ENCODE data around the gene ZNF467.

ZNF467 gene

DNA sequence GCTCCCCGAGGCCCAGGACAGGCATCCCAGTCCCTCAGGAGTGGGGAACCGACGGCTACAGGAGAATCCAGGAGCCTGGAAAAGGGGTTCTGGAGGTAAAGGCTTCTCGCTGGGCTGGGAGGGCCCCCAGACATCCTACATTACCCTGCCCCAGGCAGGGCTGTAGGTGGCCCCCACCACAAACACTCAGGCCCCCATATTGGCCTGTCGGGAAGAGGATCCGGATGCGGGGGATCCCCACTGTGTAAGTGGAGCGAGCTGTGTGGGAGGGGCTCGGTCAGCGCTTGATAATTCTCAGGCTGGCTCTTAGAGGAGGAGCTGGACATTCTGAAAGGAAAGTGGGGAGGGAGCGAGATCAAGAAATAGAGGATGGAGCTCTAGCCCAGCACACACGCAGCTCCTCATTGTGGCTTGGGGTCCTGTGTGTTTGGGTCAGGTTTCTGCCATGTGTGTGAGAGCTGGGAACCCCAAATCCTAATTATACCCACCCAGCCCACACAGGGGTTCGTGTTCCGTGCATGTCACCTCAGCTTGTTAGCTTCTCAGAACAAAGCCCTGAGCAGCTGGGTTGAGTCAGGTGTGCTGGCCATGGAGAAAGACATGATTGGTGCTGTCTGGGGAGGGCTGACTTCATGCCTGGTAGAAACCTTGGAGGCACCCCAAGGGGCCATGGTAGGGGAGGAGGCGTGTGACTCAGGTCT is 49.4 kb downstream of the ZNF467 start:
- TF ChIP-seq, protein P1, sequence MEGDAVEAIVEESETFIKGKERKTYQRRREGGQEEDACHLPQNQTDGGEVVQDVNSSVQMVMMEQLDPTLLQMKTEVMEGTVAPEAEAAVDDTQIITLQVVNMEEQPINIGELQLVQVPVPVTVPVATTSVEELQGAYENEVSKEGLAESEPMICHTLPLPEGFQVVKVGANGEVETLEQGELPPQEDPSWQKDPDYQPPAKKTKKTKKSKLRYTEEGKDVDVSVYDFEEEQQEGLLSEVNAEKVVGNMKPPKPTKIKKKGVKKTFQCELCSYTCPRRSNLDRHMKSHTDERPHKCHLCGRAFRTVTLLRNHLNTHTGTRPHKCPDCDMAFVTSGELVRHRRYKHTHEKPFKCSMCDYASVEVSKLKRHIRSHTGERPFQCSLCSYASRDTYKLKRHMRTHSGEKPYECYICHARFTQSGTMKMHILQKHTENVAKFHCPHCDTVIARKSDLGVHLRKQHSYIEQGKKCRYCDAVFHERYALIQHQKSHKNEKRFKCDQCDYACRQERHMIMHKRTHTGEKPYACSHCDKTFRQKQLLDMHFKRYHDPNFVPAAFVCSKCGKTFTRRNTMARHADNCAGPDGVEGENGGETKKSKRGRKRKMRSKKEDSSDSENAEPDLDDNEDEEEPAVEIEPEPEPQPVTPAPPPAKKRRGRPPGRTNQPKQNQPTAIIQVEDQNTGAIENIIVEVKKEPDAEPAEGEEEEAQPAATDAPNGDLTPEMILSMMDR (IDR thresholded peaks at IDR 0.05; ENCODE audit: low read depth, low read length): no peak
- no peak for TF ChIP-seq MYC (IDR thresholded peaks at IDR 0.05; ENCODE audit: low read depth, low read length)
- no peak for TF ChIP-seq POLR2A (IDR thresholded peaks at IDR 0.05; ENCODE audit: extremely low read depth, insufficient read length)
- TF ChIP-seq, protein P2, sequence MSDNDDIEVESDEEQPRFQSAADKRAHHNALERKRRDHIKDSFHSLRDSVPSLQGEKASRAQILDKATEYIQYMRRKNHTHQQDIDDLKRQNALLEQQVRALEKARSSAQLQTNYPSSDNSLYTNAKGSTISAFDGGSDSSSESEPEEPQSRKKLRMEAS (IDR thresholded peaks at IDR 0.05; ENCODE audit: low read depth, low read length): no peak
- no peak overlapping the region for H3K4me3 ChIP-seq (ENCODE audit: low read depth, low read length)
- no peak for DNase-seq (ENCODE audit: low read depth)

DNA sequence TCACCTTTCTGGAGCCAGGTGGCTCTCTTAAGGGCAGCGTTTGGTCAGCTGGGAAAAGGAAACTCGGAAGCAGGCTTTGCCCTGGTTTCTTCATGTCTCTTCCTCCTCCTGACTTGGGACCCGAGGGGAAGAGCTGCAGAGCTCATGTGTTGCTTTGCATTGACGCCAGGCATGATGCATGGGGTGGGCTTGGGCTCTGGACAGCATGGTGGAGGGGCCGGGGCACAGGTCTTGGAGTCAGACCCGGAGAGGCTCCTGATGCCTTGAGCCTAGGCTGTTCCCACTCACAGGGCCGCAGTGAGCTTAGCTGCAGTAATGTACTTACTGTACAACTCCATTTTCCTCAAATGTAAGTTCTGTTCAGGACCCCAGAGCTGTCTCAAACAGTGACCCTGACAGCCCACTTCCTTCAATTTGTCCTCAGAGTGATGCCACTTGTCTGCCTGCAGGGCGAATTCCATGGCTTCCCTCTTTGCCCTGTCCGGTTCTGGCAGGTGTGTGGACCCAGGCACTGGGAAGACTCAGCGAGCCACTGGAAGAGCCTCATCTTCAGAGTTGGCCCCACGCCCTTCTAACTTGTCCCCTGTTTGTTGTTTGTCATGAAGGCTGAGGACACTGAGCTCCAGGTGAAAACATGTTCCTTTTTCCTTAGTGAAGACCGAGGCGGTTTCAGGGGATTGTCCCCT is 50.2 kb downstream of the ZNF467 start:
- no peak for TF ChIP-seq MYC (IDR thresholded peaks at IDR 0.05; ENCODE audit: low read depth, low read length)
- no peak for TF ChIP-seq POLR2A (IDR thresholded peaks at IDR 0.05; ENCODE audit: extremely low read depth, insufficient read length)
- TF ChIP-seq, protein P2 (IDR thresholded peaks at IDR 0.05; ENCODE audit: low read depth, low read length): no peak
- TF ChIP-seq, protein P1 (IDR thresholded peaks at IDR 0.05; ENCODE audit: low read depth, low read length): no peak
- no peak for DNase-seq (ENCODE audit: low read depth)
- no peak overlapping the region for H3K4me3 ChIP-seq (ENCODE audit: low read depth, low read length)

DNA sequence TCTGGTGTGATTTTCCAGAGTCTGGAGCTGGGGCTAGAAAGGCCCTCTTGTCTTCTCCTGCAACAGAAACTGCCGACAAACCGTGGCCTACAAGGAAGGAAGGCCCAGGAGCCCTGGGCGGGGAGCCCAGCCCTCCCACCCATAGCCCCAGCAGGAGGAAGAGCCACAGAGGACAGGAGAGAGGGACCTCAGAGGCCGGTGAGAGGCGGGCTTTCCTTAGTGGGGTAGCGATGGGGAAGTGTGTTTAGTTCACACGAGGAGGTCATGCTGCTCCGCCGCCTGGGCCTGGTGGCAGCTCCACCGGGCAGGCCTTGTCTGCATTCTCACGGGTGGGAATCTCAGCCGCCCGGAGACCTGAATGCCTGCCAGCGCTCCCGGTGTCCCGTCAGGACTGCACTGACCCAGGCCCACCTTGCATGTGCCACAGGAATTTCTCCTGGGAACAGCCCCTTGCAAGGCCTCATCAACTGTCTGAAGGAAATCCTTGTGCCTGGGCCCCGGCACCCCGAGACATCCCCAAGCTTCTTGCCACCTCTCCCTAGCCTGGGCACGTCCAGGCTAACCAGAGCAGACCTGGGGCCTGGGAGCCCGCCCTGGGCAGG is 50.9 kb downstream of the ZNF467 start:
- H3K4me3 ChIP-seq (ENCODE audit: low read depth, low read length): no peak overlapping the region
- no peak for DNase-seq (ENCODE audit: low read depth)
- TF ChIP-seq POLR2A (IDR thresholded peaks at IDR 0.05; ENCODE audit: extremely low read depth, insufficient read length): no peak
- TF ChIP-seq, protein P2 (IDR thresholded peaks at IDR 0.05; ENCODE audit: low read depth, low read length): no peak
- TF ChIP-seq, protein P1 (IDR thresholded peaks at IDR 0.05; ENCODE audit: low read depth, low read length): no peak
- TF ChIP-seq MYC (IDR thresholded peaks at IDR 0.05; ENCODE audit: low read depth, low read length): no peak

DNA sequence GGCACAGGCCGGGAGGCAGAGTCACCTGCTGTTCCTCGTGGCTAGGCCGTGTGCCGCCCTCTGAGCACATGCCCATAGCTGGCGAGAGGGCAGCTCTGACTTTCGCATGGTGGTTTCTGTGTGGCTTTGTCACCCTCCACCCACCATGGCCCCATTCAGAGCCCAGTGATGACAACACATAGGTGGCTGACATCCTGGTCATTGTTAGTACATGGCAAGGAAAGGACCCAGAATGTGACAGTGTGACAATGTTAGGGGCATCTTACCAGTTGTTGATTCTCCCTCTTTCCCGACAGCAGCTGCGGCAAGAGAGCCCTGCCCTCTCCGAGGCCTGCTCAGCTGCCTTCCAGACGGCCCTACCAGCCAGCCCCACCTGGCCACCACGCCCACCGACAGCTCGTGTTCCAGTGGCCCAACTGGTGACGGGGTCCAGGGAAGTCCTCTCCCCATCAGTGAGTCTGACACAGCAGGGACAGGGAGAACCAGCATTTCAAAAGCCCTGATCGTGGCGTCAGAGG is 52.2 kb downstream of the ZNF467 start:
- no peak overlapping the region for H3K4me3 ChIP-seq (ENCODE audit: low read depth, low read length)
- TF ChIP-seq POLR2A (IDR thresholded peaks at IDR 0.05; ENCODE audit: extremely low read depth, insufficient read length): no peak
- TF ChIP-seq, protein P1 (IDR thresholded peaks at IDR 0.05; ENCODE audit: low read depth, low read length): no peak
- TF ChIP-seq MYC (IDR thresholded peaks at IDR 0.05; ENCODE audit: low read depth, low read length): no peak
- TF ChIP-seq, protein P2 (IDR thresholded peaks at IDR 0.05; ENCODE audit: low read depth, low read length): no peak

DNA sequence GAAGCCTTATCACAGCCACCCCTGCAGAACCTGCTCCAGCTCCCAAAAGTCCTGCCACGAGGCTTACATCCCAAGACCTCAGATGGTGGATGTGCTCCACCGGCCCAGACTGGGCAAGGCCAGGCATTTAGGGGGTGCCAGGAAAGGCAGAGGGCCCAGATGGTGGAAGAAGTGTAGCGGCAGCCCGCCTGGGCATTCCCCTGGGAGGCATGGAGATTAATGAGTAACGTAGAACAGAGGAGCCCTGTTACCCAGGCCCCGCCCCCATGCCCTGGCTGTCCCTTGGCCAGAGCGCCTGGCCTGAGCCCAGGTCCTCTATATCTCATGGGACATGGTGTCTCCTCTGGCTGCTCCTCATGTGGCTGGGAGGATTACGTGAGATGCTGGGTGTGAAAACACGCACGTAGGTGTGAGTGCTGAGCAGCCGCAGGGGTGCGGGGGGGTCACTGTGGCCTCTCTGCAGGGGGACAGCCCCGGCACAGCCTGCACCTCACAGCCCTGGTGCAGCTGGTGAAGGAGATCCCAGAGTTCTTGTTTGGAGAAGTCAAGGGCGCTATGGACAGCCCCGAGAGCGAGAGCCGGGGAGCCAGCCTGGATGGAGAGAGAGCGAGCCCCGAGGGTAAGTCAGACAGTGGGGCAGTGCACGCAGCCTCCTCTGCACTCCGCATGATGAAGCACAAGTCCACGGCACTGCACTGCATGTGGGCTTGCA is 52.9 kb downstream of the ZNF467 start:
- no peak overlapping the region for H3K4me3 ChIP-seq (ENCODE audit: low read depth, low read length)
- DNase-seq (ENCODE audit: low read depth): no peak
- TF ChIP-seq, protein P2 (IDR thresholded peaks at IDR 0.05; ENCODE audit: low read depth, low read length): no peak
- TF ChIP-seq MYC (IDR thresholded peaks at IDR 0.05; ENCODE audit: low read depth, low read length): no peak
- TF ChIP-seq, protein P1 (IDR thresholded peaks at IDR 0.05; ENCODE audit: low read depth, low read length): no peak
- no peak for TF ChIP-seq POLR2A (IDR thresholded peaks at IDR 0.05; ENCODE audit: extremely low read depth, insufficient read length)

More for the DNA sequence above, 52.2 kb downstream of the ZNF467 start:
- DNase-seq (ENCODE audit: low read depth): no peak
